MM.1S (cell line): ENCODE measurements around the gene ZDHHC7.

ENCODE experiments used
- DNase-seq: peaks from one replicate; pipeline ENCODE4 v3.0.0-alpha.2; 2015
- H2AFZ ChIP-seq: fragments of 300-600 bp; sonication (generic); 2 replicates; pipeline ENCODE4 v1.6.0; 2016; ENCODE audit warnings: antibody characterized with exemption, low read length
- H3F3A ChIP-seq: fragments of 300-600 bp; sonication (generic); 2 replicates; pipeline ENCODE4 v1.6.1; 2016; ENCODE audit warnings: mild to moderate bottlenecking, antibody characterized with exemption, low read length, moderate library complexity, mixed read lengths; ENCODE audit not compliant: insufficient read depth
- H3K27ac ChIP-seq: fragments of 300-600 bp; sonication (generic); 2 replicates; pipeline ENCODE4 v1.5.1; 2016; ENCODE audit warnings: mild to moderate bottlenecking, low read length
- H3K27me3 ChIP-seq: fragments of 300-600 bp; sonication (generic); replicated peaks from 2 replicates; pipeline ENCODE4 v1.6.0; 2016; ENCODE audit warnings: low read length; ENCODE audit not compliant: insufficient read depth
- H3K36me3 ChIP-seq: fragments of 300-600 bp; sonication (generic); replicated peaks from 2 replicates; pipeline ENCODE4 v1.6.1; 2016; ENCODE audit warnings: mild to moderate bottlenecking, low read length, mixed read lengths; ENCODE audit not compliant: insufficient read depth
- H3K4me1 ChIP-seq: fragments of 300-600 bp; sonication (generic); 2 replicates; pipeline ENCODE4 v1.6.1; 2016; ENCODE audit warnings: low read length, mixed read lengths
- H3K4me2 ChIP-seq: fragments of 300-600 bp; sonication (generic); 2 replicates; pipeline ENCODE4 v1.6.0; 2016; ENCODE audit warnings: low read depth, low read length
- H3K4me3 ChIP-seq: fragments of 300-600 bp; sonication (generic); 2 replicates; pipeline ENCODE4 v1.5.1; 2016; ENCODE audit warnings: low read length, mixed read lengths
- H3K79me2 ChIP-seq: fragments of 300-600 bp; sonication (generic); 2 replicates; pipeline ENCODE4 v1.6.1; 2016; ENCODE audit warnings: mixed run types, low read length, mixed read lengths
- H3K9ac ChIP-seq: fragments of 300-600 bp; sonication (generic); 2 replicates; pipeline ENCODE4 v1.6.1; 2016; ENCODE audit warnings: low read length, mixed read lengths
- H3K9me2 ChIP-seq: fragments of 300-600 bp; sonication (generic); replicated peaks from 2 replicates; pipeline ENCODE4 v1.6.1; 2016; ENCODE audit warnings: mild to moderate bottlenecking, low read length, mixed read lengths; ENCODE audit not compliant: insufficient read depth
- H3K9me3 ChIP-seq: fragments of 300-600 bp; sonication (generic); replicated peaks from 2 replicates; pipeline ENCODE4 v1.6.1; 2016; ENCODE audit warnings: mild to moderate bottlenecking, low read length, mixed read lengths; ENCODE audit not compliant: insufficient read depth
- H4K20me1 ChIP-seq: fragments of 300-600 bp; sonication (generic); 2 replicates; pipeline ENCODE4 v1.6.1; 2016; ENCODE audit warnings: mild to moderate bottlenecking, low read length, moderate library complexity, mixed read lengths; ENCODE audit not compliant: insufficient read depth
- CTCF ChIP-seq: fragments of 300-600 bp; sonication (generic); IDR thresholded peaks from 2 replicates; pipeline ENCODE4 v1.5.1; 2016; ENCODE audit warnings: antibody characterized with exemption, low read length, mixed read lengths
- EZH2 ChIP-seq: fragments of 300-600 bp; sonication (generic); optimal IDR thresholded peaks from 2 replicates; pipeline ENCODE3; 2017; ENCODE audit warnings: low read depth, mild to moderate bottlenecking, antibody characterized with exemption, low read length, mixed read lengths
- EZH2phosphoT487 ChIP-seq: fragments of 300-600 bp; sonication (generic); IDR thresholded peaks from 2 replicates; pipeline ENCODE4 v1.6.1; 2018; ENCODE audit warnings: antibody characterized with exemption, low read length

Gene ZDHHC7

GRCh38 chr16:84953190-84953746, 58.1 kb downstream of the ZDHHC7 start:
- no peak overlapping the region for H3K4me3 ChIP-seq
- no peaks in the 10 kb centered on the region for H3K9me2 ChIP-seq
- no peak for DNase-seq
- H3K27ac ChIP-seq: no peak overlapping the region
- no peak overlapping the region for H2AFZ ChIP-seq
- peaks cover 9% of the 10 kb centered on the region for H3K27me3 ChIP-seq
- H3K79me2 ChIP-seq: no peaks in the 10 kb centered on the region
- no peaks in the 10 kb centered on the region for H3K4me1 ChIP-seq
- no peaks in the 10 kb centered on the region for H3K9me3 ChIP-seq
- H4K20me1 ChIP-seq: no peaks in the 10 kb centered on the region
- TF ChIP-seq EZH2phosphoT487 (no peak), EZH2 (no peak), CTCF (no peak)
- no peaks in the 10 kb centered on the region for H3K36me3 ChIP-seq
- no peaks in the 10 kb centered on the region for H3F3A ChIP-seq
- no peak overlapping the region for H3K9ac ChIP-seq
- no peak overlapping the region for H3K4me2 ChIP-seq

- Histone ChIP-seq H3K4me3 (no peak overlapping the region), H3K36me3 (no peaks in the 10 kb centered on the region), H4K20me1 (no peaks in the 10 kb centered on the region), H3K4me2 (no peak overlapping the region), H3K4me1 (no peaks in the 10 kb centered on the region), H3K9me3 (no peaks in the 10 kb centered on the region), H3K79me2 (no peaks in the 10 kb centered on the region), H3K9me2 (no peaks in the 10 kb centered on the region), H3K9ac (no peak overlapping the region), H3F3A (no peaks in the 10 kb centered on the region), H3K27me3 (peaks cover 9% of the 10 kb centered on the region), H2AFZ (no peak overlapping the region), H3K27ac (no peak overlapping the region)
- peak; percentile 31 for DNase-seq
- TF ChIP-seq CTCF (peak; percentile 58), EZH2 (no peak), EZH2phosphoT487 (no peak)
Measured at GRCh38 chr16:84952335-84953189, 58.8 kb downstream of the ZDHHC7 start.

- Histone ChIP-seq H3K27ac (no peak overlapping the region), H3K4me1 (no peaks in the 10 kb centered on the region), H2AFZ (no peak overlapping the region), H3K79me2 (no peaks in the 10 kb centered on the region), H3F3A (no peaks in the 10 kb centered on the region), H3K27me3 (peaks cover 9% of the 10 kb centered on the region), H3K4me3 (no peak overlapping the region), H3K4me2 (no peak overlapping the region), H3K36me3 (no peaks in the 10 kb centered on the region), H3K9ac (no peak overlapping the region), H4K20me1 (no peaks in the 10 kb centered on the region), H3K9me3 (no peaks in the 10 kb centered on the region), H3K9me2 (no peaks in the 10 kb centered on the region)
- TF ChIP-seq CTCF (peak; percentile 46), EZH2 (no peak)
- peak; percentile 10 for DNase-seq
Measured at GRCh38 chr16:84950906-84951305, 60.4 kb downstream of the ZDHHC7 start.
